Ishikawa (cell line): ENCODE data around the gene IP6K1.

Experiments used
- CREB1 ChIP-seq: IDR thresholded peaks from 2 replicates; pipeline ENCODE4 v1.6.1; 2012; ENCODE audit warnings: low read depth
- EGR1 ChIP-seq: IDR thresholded peaks from 2 replicates; pipeline ENCODE4 v1.6.1; 2012
- EP300 ChIP-seq: IDR thresholded peaks from 2 replicates; pipeline ENCODE4 v1.6.1; 2012; ENCODE audit warnings: borderline replicate concordance
- MAX ChIP-seq: IDR thresholded peaks from 2 replicates; pipeline ENCODE4 v1.6.1; 2012
- RAD21 ChIP-seq: IDR thresholded peaks from 2 replicates; pipeline ENCODE4 v1.6.1; 2012; ENCODE audit warnings: low read depth
- REST ChIP-seq: IDR thresholded peaks from 2 replicates; pipeline ENCODE4 v1.6.1; 2012; ENCODE audit warnings: low read depth, mild to moderate bottlenecking
- TAF1 ChIP-seq: IDR thresholded peaks from 2 replicates; pipeline ENCODE4 v1.6.1; 2012; ENCODE audit warnings: low read depth, mild to moderate bottlenecking
- TEAD4 ChIP-seq: IDR thresholded peaks from 2 replicates; pipeline ENCODE4 v1.6.1; 2012
- TF ChIP-seq, protein P1 (sequence below): IDR thresholded peaks from 2 replicates; pipeline ENCODE4 v1.6.1; 2012

- TF ChIP-seq MAX = no peak
- no peak for TF ChIP-seq EP300
- no peak for TF ChIP-seq TAF1
- no peak for TF ChIP-seq EGR1
- no peak for TF ChIP-seq REST
- TF ChIP-seq RAD21 = no peak
- TF ChIP-seq TEAD4 = no peak
- no peak for TF ChIP-seq CREB1
- TF ChIP-seq, protein P1, sequence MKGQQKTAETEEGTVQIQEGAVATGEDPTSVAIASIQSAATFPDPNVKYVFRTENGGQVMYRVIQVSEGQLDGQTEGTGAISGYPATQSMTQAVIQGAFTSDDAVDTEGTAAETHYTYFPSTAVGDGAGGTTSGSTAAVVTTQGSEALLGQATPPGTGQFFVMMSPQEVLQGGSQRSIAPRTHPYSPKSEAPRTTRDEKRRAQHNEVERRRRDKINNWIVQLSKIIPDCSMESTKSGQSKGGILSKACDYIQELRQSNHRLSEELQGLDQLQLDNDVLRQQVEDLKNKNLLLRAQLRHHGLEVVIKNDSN = no peak
Observed at GRCh38 chr3:49713336-49714105, 72.8 kb downstream of the IP6K1 start.
